ENCODE measurements around the gene FARS2.

FARS2 gene

DNA sequence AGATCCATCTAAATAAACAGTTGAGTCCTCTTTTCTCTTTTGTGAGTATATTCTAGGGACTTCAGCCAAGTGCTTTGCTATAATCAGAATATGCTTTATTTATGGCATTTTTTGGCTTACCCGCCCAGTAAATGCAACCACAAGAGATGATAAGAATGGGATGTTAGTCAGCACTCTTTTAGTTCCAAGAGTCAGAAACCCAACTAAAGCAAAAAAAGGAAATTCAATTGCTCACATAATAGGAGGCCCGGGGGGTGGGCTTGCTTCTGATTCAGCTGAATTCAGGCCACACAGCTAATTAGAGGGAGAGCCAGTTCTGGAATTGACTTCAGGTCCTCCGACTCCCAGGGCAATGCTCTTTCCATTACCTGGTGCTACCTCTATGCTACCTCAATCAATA, 250.6 kb downstream of the FARS2 start:
- TF ChIP-seq, protein P1, sequence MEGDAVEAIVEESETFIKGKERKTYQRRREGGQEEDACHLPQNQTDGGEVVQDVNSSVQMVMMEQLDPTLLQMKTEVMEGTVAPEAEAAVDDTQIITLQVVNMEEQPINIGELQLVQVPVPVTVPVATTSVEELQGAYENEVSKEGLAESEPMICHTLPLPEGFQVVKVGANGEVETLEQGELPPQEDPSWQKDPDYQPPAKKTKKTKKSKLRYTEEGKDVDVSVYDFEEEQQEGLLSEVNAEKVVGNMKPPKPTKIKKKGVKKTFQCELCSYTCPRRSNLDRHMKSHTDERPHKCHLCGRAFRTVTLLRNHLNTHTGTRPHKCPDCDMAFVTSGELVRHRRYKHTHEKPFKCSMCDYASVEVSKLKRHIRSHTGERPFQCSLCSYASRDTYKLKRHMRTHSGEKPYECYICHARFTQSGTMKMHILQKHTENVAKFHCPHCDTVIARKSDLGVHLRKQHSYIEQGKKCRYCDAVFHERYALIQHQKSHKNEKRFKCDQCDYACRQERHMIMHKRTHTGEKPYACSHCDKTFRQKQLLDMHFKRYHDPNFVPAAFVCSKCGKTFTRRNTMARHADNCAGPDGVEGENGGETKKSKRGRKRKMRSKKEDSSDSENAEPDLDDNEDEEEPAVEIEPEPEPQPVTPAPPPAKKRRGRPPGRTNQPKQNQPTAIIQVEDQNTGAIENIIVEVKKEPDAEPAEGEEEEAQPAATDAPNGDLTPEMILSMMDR (IDR thresholded peaks at IDR 0.05; ENCODE audit: unreplicated experiment in 3 of 3) = no peak
- Mint-ChIP-seq H3K4me1 (peaks cover 32% of the 10 kb centered on the region), H3K27ac (peak overlapping the region in 2 of 3 experiments; percentile 53 to 73)

DNA sequence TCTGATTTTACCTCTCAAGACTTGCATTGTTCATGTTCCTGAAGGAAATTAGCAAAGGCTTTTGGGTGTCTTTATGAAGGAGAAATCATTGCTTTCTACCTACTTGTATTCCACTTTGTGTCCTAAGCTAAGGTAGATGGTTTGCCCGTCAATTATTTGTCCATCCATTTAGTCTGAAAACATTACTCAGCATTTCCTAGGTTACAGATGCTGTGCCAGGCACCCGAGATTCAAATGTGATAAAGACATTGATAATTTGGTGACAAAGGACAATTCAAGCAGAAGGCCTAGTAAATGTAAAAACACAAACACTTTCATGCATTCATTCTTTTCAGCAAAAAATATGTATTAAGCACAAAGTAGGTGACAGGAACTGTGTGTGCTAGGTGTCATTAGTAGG, 251.1 kb downstream of the FARS2 start:
- TF ChIP-seq, protein P1 (IDR thresholded peaks at IDR 0.05; ENCODE audit: unreplicated experiment in 3 of 3) = no peak
- Mint-ChIP-seq H3K27me3 (ENCODE audit: low read depth) (peaks cover 4% of the 10 kb centered on the region), H3K4me3 (no peak overlapping the region), H3K9me3 (no peaks in the 10 kb centered on the region), H3K4me1 (peaks cover 28% of the 10 kb centered on the region), H3K27ac (peak overlapping the region in 2 of 3 experiments; percentile 53 to 73), H3K36me3 (ENCODE audit: low read depth) (no peaks in the 10 kb centered on the region)

More for the DNA sequence above, 250.6 kb downstream of the FARS2 start:
- Mint-ChIP-seq H3K27me3 (ENCODE audit: low read depth) (peaks cover 4% of the 10 kb centered on the region), H3K4me3 (no peak overlapping the region), H3K36me3 (ENCODE audit: low read depth) (no peaks in the 10 kb centered on the region), H3K9me3 (no peaks in the 10 kb centered on the region)

DNA sequence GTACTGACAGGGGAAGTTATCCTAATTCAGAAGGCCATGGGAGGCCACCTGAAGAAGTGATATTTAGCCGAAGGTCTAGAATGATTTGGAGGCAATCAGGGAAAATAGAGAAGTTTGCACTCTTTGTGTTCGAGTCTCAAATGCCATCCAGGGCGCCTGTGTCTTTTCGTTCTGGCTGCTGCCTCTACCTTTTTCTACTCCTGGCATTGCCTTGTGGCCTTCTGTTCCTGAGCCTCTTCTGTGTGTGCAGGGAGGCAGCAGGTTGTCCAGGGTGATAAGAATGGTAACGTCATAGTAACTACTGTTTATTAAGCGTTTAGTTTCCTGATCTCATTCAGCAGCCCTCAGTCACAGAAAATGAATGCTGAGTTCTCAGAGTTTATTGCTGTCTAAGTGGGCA, 252.1 kb downstream of the FARS2 start:
- no peak overlapping the region for H3K4me3 Mint-ChIP-seq
- peaks cover 4% of the 10 kb centered on the region for H3K27me3 Mint-ChIP-seq (ENCODE audit: low read depth)
- H3K36me3 Mint-ChIP-seq (ENCODE audit: low read depth) = no peaks in the 10 kb centered on the region
- no peaks in the 10 kb centered on the region for H3K9me3 Mint-ChIP-seq
- H3K27ac Mint-ChIP-seq = no peak overlapping the region
- H3K4me1 Mint-ChIP-seq = peaks cover 18% of the 10 kb centered on the region
- TF ChIP-seq, protein P1 (IDR thresholded peaks at IDR 0.05; ENCODE audit: unreplicated experiment in 3 of 3) = no peak

- Mint-ChIP-seq H3K27ac (no peak overlapping the region), H3K4me3 (no peak overlapping the region), H3K9me3 (no peaks in the 10 kb centered on the region), H3K36me3 (ENCODE audit: low read depth) (no peaks in the 10 kb centered on the region), H3K4me1 (peaks cover 17% of the 10 kb centered on the region), H3K27me3 (ENCODE audit: low read depth) (peaks cover 4% of the 10 kb centered on the region)
- TF ChIP-seq, protein P1 (IDR thresholded peaks at IDR 0.05; ENCODE audit: unreplicated experiment in 3 of 3) = no peak
These were observed 253.0 kb downstream of the FARS2 start for GRCh38 chr6:5514353-5514752.

DNA sequence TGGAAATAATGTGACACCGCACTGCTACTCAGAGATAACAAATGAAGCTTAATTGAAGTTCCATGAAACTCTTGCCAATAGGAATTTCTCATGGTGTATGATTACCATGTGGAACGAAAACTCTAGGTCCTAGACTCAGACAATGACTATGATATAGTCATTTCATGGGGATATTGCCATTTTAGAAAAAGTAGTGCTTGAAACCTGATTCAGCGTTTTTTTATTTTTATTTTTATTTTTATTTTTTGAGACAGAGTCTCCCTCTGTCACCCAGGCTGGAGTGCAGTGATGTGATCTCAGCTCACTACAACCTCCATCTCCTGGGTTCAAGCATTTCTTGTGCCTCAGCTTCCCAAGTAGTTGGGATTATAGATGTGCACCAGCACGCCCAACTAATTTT, 253.9 kb downstream of the FARS2 start:
- H3K4me1 Mint-ChIP-seq = peaks cover 12% of the 10 kb centered on the region
- TF ChIP-seq, protein P1 (IDR thresholded peaks at IDR 0.05; ENCODE audit: unreplicated experiment in 3 of 3) = no peak
- no peak overlapping the region for H3K4me3 Mint-ChIP-seq
- no peaks in the 10 kb centered on the region for H3K9me3 Mint-ChIP-seq
- H3K36me3 Mint-ChIP-seq (ENCODE audit: low read depth) = no peaks in the 10 kb centered on the region
- H3K27ac Mint-ChIP-seq = no peak overlapping the region
- H3K27me3 Mint-ChIP-seq (ENCODE audit: low read depth) = peaks cover 4% of the 10 kb centered on the region

DNA sequence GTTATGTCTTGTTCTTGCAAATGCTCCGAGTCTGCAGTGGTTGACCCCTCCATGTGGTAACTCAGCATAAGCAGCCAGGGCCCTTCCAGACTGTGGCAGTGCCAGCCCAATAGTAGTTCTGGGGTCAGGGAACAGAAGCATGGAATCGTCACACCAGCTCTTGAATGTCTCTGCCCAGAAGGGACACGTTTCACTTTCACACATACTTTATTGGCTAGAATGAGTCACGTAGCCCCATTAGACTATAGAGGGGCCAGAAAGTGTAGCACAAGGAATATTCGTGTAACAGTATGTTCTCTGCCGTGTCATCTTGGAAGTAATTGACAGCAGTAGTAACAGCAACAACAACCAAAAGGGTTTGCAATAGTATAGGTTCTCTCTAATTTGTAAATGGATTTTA, 254.7 kb downstream of the FARS2 start:
- H3K4me1 Mint-ChIP-seq = peaks cover 9% of the 10 kb centered on the region
- no peak overlapping the region for H3K4me3 Mint-ChIP-seq
- TF ChIP-seq, protein P1 (IDR thresholded peaks at IDR 0.05; ENCODE audit: unreplicated experiment in 3 of 3) = no peak
- H3K27me3 Mint-ChIP-seq (ENCODE audit: low read depth) = peaks cover 4% of the 10 kb centered on the region
- H3K9me3 Mint-ChIP-seq = no peaks in the 10 kb centered on the region
- no peak overlapping the region for H3K27ac Mint-ChIP-seq
- no peaks in the 10 kb centered on the region for H3K36me3 Mint-ChIP-seq (ENCODE audit: low read depth)
